Fibroblast of gingiva (primary cell): ENCODE measurements around the gene PARVB.
A peak's percentile ranks its signal among the peaks of the same experiment; 100 is the strongest.

Source experiments
- DNase-seq: peaks from one replicate; pipeline ENCODE4 v3.0.0-alpha.2; 2011; ENCODE audit warnings: low read depth

Gene PARVB

GRCh38 chr22:44201665-44202064, 177.6 kb downstream of the PARVB start:
- no peak for DNase-seq

- DNase-seq, result peak; percentile 42
Measured at GRCh38 chr22:44202261-44202789, 178.2 kb downstream of the PARVB start.

GRCh38 chr22:44203203-44203602, 179.1 kb downstream of the PARVB start:
- DNase-seq, result no peak

GRCh38 chr22:44204739-44205515, 180.8 kb downstream of the PARVB start:
- no peak for DNase-seq

GRCh38 chr22:44205516-44206329, 181.6 kb downstream of the PARVB start:
- DNase-seq, result no peak

- DNase-seq, result no peak
Measured at GRCh38 chr22:44206330-44206645, 182.2 kb downstream of the PARVB start.

- no peak for DNase-seq
Measured at GRCh38 chr22:44206696-44207095, 182.6 kb downstream of the PARVB start.

GRCh38 chr22:44207173-44207980, 183.3 kb downstream of the PARVB start:
- no peak for DNase-seq

- DNase-seq, result no peak
Measured at GRCh38 chr22:44207981-44208317, 183.8 kb downstream of the PARVB start.

GRCh38 chr22:44209343-44209742, 185.2 kb downstream of the PARVB start:
- DNase-seq, result no peak

- peak; percentile 59 for DNase-seq
Measured at GRCh38 chr22:44210722-44211121, 186.6 kb downstream of the PARVB start.

GRCh38 chr22:44211256-44211945, 187.3 kb downstream of the PARVB start:
- DNase-seq, result peak; percentile 30

- DNase-seq, result peak; percentile 71
Measured at GRCh38 chr22:44211946-44212930, 188.1 kb downstream of the PARVB start.

- no peak for DNase-seq
Measured at GRCh38 chr22:44212936-44213335, 188.8 kb downstream of the PARVB start.

GRCh38 chr22:44213489-44214043, 189.5 kb downstream of the PARVB start:
- no peak for DNase-seq

- no peak for DNase-seq
Measured at GRCh38 chr22:44214187-44214586, 190.1 kb downstream of the PARVB start.

- no peak for DNase-seq
Measured at GRCh38 chr22:44214764-44215163, 190.7 kb downstream of the PARVB start.

- no peak for DNase-seq
Measured at GRCh38 chr22:44215287-44215686, 191.2 kb downstream of the PARVB start.

GRCh38 chr22:44217346-44217745, 193.2 kb downstream of the PARVB start:
- DNase-seq, result no peak

- DNase-seq, result no peak
Measured at GRCh38 chr22:44218071-44218470, 194.0 kb downstream of the PARVB start.
